Stimulated activated CD4-positive, alpha-beta T cell treated with anti-CD3 and anti-CD28 coated beads, Interleukin-1b, Interleukin-23, amount 100 ng/mL, for 48 hours (primary cell): ENCODE results near the gene ALX4.

Experiments used
- DNase-seq: peaks from one replicate; pipeline ENCODE4 v3.0.0-alpha.2; 2020

The ALX4 gene

GRCh38 chr11:44315947-44316658, 6.2 kb upstream of the ALX4 start:
- DNase-seq: no peak

GRCh38 chr11:44314733-44315132, 4.8 kb upstream of the ALX4 start:
- DNase-seq: no peak

- DNase-seq: no peak
These were observed 4.0 kb upstream of the ALX4 start for GRCh38 chr11:44313761-44314489.

- DNase-seq: no peak
These were observed 2.9 kb upstream of the ALX4 start for GRCh38 chr11:44312876-44313275.

GRCh38 chr11:44311339-44312261, 1.7 kb upstream of the ALX4 start:
- DNase-seq: no peak

GRCh38 chr11:44310463-44311272, 729 bp upstream of the ALX4 start:
- no peak for DNase-seq

GRCh38 chr11:44310206-44310462, 195 bp upstream of the ALX4 start:
- DNase-seq: no peak

GRCh38 chr11:44308923-44309477, 939 bp downstream of the ALX4 start:
- no peak for DNase-seq

GRCh38 chr11:44308256-44308922, 1.6 kb downstream of the ALX4 start:
- no peak for DNase-seq

- no peak for DNase-seq
These were observed 2.4 kb downstream of the ALX4 start for GRCh38 chr11:44307340-44308099.

GRCh38 chr11:44306918-44307244, 3.1 kb downstream of the ALX4 start:
- no peak for DNase-seq

- DNase-seq: no peak
These were observed 3.7 kb downstream of the ALX4 start for GRCh38 chr11:44306052-44306917.

- peak; percentile 31 for DNase-seq
These were observed 4.4 kb downstream of the ALX4 start for GRCh38 chr11:44305470-44306051.

- no peak for DNase-seq
These were observed 4.9 kb downstream of the ALX4 start for GRCh38 chr11:44305026-44305469.

GRCh38 chr11:44304091-44305025, 5.6 kb downstream of the ALX4 start:
- no peak for DNase-seq

GRCh38 chr11:44303401-44303938, 6.5 kb downstream of the ALX4 start:
- DNase-seq: no peak

- DNase-seq: no peak
These were observed 8.2 kb downstream of the ALX4 start for GRCh38 chr11:44301564-44302271.
